MG63 (cell line): ENCODE results near the gene KRTAP4-16. TPM values are rescaled to one million over a fixed set of nuclear protein-coding genes. Genes with fewer than 3 reads are reported as not detected.
"Not testable (repeated sequence)": the region's sequence is repeated elsewhere in the genome, so short reads cannot be mapped to it uniquely, and the experiment has no call there.

Experiments
- DNase-seq: peaks from one replicate; pipeline ENCODE4 v3.0.0-alpha.2; 2020
- H3K27me3 ChIP-seq: fragments of 250-450 bp; sonication (Bioruptor Pico); 2 replicates; pipeline ENCODE4 v1.5.1; 2020; ENCODE audit warnings: mild to moderate bottlenecking, moderate library complexity
- H3K36me3 ChIP-seq: fragments of 250-450 bp; sonication (Bioruptor Pico); 2 replicates; pipeline ENCODE4 v1.5.1; 2020; ENCODE audit warnings: mild to moderate bottlenecking, moderate library complexity
- H3K4me3 ChIP-seq: fragments of 250-450 bp; sonication (Bioruptor Pico); 2 replicates; pipeline ENCODE4 v1.5.1; 2020; ENCODE audit warnings: mild to moderate bottlenecking, moderate library complexity
- H3K9me3 ChIP-seq: fragments of 250-450 bp; sonication (Bioruptor Pico); 2 replicates; pipeline ENCODE4 v1.5.1; 2020; ENCODE audit warnings: mild to moderate bottlenecking, moderate library complexity
- total RNA-seq: library from RNA; depleted of rRNA; stranded (reverse); fragments of >200 nt; shearing (Covaris generic); gene quantifications from 2 replicates; pipeline ENCODE4 v1.2.3, GENCODE V29; 2014; ENCODE audit warnings: low replicate concordance; rRNA removed

The KRTAP4-16 gene
- not detected in 2 replicates for total RNA-seq

GRCh38 chr17:41101586-41102259, at the start of gene KRTAP4-16:
TSS of gene KRTAP4-16 (minus strand) at chr17:41102209. CDS start at chr17:41102209, 0 bp downstream.
- H3K36me3 ChIP-seq, result no peaks in the 10 kb centered on the region
- H3K27me3 ChIP-seq, result no peaks in the 10 kb centered on the region
- H3K4me3 ChIP-seq, result no peak within 1 kb of the TSS
- no peaks in the 10 kb centered on the region; the same call in none of the 2 replicates for H3K9me3 ChIP-seq
- no peak for DNase-seq

DNA sequence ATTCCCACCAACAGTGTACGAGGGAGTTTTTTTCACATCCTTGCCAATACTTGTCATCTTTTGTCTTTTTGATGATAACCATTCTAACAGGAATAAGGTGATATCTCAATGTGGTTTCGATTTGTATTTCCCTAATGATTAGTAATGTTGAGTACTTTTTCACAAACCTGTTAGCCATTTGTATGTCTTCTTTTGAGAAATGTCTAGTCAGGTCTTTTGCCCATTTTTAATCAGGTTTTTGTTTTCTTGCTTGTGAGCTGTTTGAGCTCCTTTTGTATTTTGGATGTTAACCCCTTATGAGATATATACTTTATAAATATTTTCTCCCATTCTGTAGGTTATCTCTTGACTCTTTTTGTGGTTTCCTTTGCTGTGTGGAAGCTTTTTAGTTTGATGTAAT, 49.5 kb upstream of the KRTAP4-16 start:
- DNase-seq, result no peak
- H3K36me3 ChIP-seq, result no peaks in the 10 kb centered on the region
- H3K9me3 ChIP-seq, result peaks cover 2% of the 10 kb centered on the region; the same call in 1 of the 2 replicates
- H3K4me3 ChIP-seq, result no peak overlapping the region
- no peaks in the 10 kb centered on the region for H3K27me3 ChIP-seq

GRCh38 chr17:41150026-41150425, 48.0 kb upstream of the KRTAP4-16 start:
- no peak for DNase-seq
- no peaks in the 10 kb centered on the region for H3K36me3 ChIP-seq
- no peak overlapping the region for H3K4me3 ChIP-seq
- no peaks in the 10 kb centered on the region for H3K9me3 ChIP-seq
- no peaks in the 10 kb centered on the region for H3K27me3 ChIP-seq

- Histone ChIP-seq H3K4me3 (no peak within 1 kb of the TSS), H3K36me3 (no peaks in the 10 kb centered on the region), H3K9me3 (no peaks in the 10 kb centered on the region; the same call in 1 of the 2 replicates), H3K27me3 (no peaks in the 10 kb centered on the region)
- no peak for DNase-seq
Measured at GRCh38 chr17:41149652-41149985, 47.6 kb upstream of the KRTAP4-16 start, which contains the start of gene KRTAP4-5. TSS of gene KRTAP4-5 (minus strand) at chr17:41149825. CDS start at chr17:41149767, 58 bp downstream.

DNA sequence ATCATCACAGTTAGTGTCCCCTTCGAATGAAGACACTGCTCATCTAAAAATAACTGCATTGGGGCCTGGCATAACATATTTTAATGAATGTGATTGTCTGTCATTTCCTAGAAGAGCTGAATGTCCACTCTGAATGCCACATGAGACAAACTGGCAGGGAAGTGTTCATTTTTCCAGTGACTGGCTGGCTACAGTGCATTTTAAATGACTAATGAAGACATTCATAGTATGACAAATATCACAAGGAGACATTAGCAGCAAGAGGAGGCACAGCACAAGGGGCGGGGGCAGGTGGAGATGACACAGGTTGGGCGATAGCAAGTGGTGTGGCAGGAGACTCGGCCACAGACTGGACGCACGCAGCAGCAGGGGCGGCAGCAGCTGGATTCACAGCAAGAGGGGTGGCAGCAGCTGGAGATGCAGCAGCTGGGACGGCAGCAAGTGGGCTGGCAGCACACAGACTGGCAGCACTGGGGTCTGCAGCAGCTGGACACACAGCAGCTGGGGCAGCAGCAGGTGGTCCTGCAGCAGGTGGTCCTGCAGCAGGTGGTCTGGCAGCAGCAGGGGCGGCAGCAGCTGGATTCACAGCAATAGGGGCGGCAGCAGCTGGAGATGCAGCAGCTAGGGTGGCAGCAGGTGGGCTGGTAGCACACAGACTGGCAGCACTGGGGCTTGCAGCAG, 47.1 kb upstream of the KRTAP4-16 start:
- not testable (repeated sequence) for H3K9me3 ChIP-seq, DNase-seq, H3K27me3 ChIP-seq, H3K4me3 ChIP-seq, H3K36me3 ChIP-seq

- Histone ChIP-seq H3K27me3 (no peaks in the 10 kb centered on the region), H3K9me3 (peaks cover 15% of the 10 kb centered on the region), H3K4me3 (no peak overlapping the region), H3K36me3 (no peaks in the 10 kb centered on the region)
- no peak for DNase-seq
Measured at GRCh38 chr17:41147531-41148204, 45.7 kb upstream of the KRTAP4-16 start.

GRCh38 chr17:41145261-41145660, 43.3 kb upstream of the KRTAP4-16 start:
- DNase-seq, result no peak
- Histone ChIP-seq H3K27me3 (no peaks in the 10 kb centered on the region), H3K9me3 (peaks cover 23% of the 10 kb centered on the region), H3K36me3 (no peaks in the 10 kb centered on the region), H3K4me3 (no peak overlapping the region)

DNA sequence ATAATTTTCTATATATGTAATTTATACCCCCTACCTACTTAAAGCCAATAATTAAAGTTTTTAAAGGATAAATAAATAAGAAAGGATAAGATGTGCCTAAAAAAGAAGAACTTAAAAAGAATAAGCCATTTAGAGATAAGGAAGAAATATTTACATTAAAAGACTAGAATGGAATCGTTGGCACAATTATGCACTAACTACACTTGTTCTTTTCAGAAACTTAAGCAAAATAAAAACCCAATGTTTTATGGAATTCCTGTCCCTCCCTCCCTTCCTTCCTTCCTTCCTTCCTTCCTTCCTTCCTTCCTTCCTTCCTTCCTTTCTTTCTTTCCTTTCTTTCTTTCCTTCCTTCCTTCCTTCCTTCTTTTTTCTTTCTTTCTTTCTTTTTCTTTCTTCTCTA, 42.8 kb upstream of the KRTAP4-16 start:
- no peak overlapping the region for H3K4me3 ChIP-seq
- DNase-seq, result no peak
- peaks cover 25% of the 10 kb centered on the region for H3K9me3 ChIP-seq
- no peaks in the 10 kb centered on the region for H3K27me3 ChIP-seq
- H3K36me3 ChIP-seq, result no peaks in the 10 kb centered on the region

- no peak for DNase-seq
- Histone ChIP-seq H3K4me3 (no peak overlapping the region), H3K27me3 (no peaks in the 10 kb centered on the region), H3K9me3 (peaks cover 47% of the 10 kb centered on the region), H3K36me3 (no peaks in the 10 kb centered on the region)
Measured at GRCh38 chr17:41141361-41141760, 39.4 kb upstream of the KRTAP4-16 start.

- DNase-seq, result no peak
- H3K36me3 ChIP-seq, result no peaks in the 10 kb centered on the region
- H3K27me3 ChIP-seq, result no peaks in the 10 kb centered on the region
- H3K9me3 ChIP-seq, result peaks cover 48% of the 10 kb centered on the region
- H3K4me3 ChIP-seq, result no peak within 1 kb of the TSS
Measured at GRCh38 chr17:41140360-41141131, 38.5 kb upstream of the KRTAP4-16 start, which contains the start of gene KRTAP4-6. TSS of gene KRTAP4-6 (minus strand) at chr17:41140544. CDS start at chr17:41140487, 57 bp downstream.

- H3K9me3 ChIP-seq, result peaks cover 48% of the 10 kb centered on the region
- DNase-seq, H3K36me3 ChIP-seq, H3K27me3 ChIP-seq, H3K4me3 ChIP-seq: not testable (repeated sequence)
Measured at GRCh38 chr17:41139865-41140264, 37.9 kb upstream of the KRTAP4-16 start.

DNA sequence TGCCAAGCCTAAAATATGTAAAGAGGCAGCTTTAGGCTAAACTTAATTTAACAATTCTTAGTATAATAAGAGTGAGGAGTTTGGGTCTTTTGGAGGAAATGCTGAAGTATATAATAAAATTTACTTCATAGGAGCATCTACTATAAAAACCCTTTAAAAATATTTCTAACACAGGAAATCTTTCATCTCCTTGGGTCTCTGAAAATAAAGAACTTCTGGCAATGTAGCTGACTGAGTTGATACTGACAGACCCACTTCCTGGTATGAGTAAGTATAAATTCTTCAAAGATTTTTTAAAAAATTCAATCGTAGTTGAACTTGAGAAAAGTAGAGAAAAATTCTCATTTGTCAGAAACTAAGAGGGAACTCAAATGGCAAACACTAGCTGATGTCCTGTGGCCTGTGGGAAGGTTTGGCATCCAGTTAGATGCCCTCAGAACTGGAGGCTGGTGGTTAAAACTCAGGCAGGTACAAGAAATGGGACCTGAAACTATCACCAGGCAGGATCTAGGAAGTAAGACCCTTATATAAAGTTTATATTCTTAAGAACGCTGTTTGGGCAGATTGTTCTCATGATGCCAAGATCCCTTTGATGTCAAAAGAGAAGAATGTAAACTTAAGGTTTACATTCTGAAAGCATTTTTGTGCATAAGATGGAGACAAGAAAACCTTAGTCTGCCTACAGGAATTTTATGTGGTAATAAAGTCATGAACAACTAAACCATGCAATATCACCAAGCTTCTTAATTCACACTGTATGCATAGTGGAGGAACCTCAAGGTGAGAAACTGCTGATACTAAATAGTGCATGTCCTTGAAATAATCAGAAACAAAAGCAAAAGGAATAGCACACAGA, 32.1 kb upstream of the KRTAP4-16 start:
- Histone ChIP-seq H3K4me3 (no peak overlapping the region), H3K9me3 (peaks cover 23% of the 10 kb centered on the region), H3K36me3 (no peaks in the 10 kb centered on the region), H3K27me3 (no peaks in the 10 kb centered on the region)
- DNase-seq, result no peak

GRCh38 chr17:41131979-41132378, 30.0 kb upstream of the KRTAP4-16 start:
- Histone ChIP-seq H3K36me3 (no peaks in the 10 kb centered on the region), H3K4me3 (no peak overlapping the region), H3K9me3 (peaks cover 12% of the 10 kb centered on the region), H3K27me3 (no peaks in the 10 kb centered on the region)
- no peak for DNase-seq

- H3K4me3 ChIP-seq, result no peak overlapping the region
- H3K36me3 ChIP-seq, result no peaks in the 10 kb centered on the region
- no peak for DNase-seq
- peaks cover 15% of the 10 kb centered on the region for H3K9me3 ChIP-seq
- no peaks in the 10 kb centered on the region for H3K27me3 ChIP-seq
Measured at GRCh38 chr17:41127371-41127770, 25.4 kb upstream of the KRTAP4-16 start.

DNA sequence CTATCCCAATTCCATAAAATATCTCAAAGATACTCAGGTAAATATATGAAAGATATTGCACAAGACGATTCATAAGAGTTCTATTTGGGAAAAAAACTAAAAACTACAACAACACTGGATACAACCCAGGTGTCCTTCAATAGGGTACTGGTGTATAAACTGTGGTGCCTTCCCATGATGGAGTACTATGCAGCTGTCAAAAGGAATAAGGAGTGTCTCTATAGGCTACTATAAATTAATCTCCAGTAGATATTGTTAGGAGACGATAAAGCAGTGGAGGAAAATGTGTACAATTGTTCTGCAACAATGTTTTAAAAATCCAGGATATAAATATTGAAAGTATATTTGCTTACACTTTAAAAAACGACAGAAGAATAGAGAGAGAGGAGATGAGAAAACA, 24.4 kb upstream of the KRTAP4-16 start:
- Histone ChIP-seq H3K27me3 (no peaks in the 10 kb centered on the region), H3K9me3 (peaks cover 15% of the 10 kb centered on the region), H3K4me3 (no peak overlapping the region), H3K36me3 (no peaks in the 10 kb centered on the region)
- no peak for DNase-seq

DNA sequence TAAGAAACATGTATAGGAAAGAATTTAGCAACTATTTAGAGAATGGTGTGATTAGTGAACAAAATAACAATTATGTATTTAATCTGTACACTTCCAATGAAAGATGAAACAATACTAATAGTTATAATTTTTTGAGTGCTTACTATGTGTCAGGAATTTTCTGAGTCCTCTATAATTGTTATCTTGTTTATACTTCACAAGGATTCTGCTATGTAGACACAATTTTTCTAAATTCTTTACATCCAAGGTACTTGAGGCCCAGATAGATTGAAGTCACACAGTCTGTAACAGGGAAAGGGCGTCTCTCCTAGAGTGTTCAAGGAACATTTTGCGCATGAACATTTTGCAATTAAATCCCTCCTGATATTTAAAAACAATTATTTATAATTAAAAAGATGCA, 23.1 kb upstream of the KRTAP4-16 start:
- H3K4me3 ChIP-seq, result no peak overlapping the region
- H3K36me3 ChIP-seq, result no peaks in the 10 kb centered on the region
- DNase-seq, result no peak
- H3K9me3 ChIP-seq, result peaks cover 12% of the 10 kb centered on the region
- H3K27me3 ChIP-seq, result no peaks in the 10 kb centered on the region
